ENCODE data around the gene USP33.

Gene USP33

GRCh38 chr1:77671836-77672235, 87.8 kb downstream of the USP33 start:
- no peak for DNase-seq (ENCODE audit: low spot score)
- Histone ChIP-seq H3K4me3 (no peak overlapping the region), H3K27ac (no peak overlapping the region)
- no peak for TF ChIP-seq CTCF (IDR thresholded peaks at IDR 0.05)

- TF ChIP-seq CTCF (IDR thresholded peaks at IDR 0.05) = no peak
- no peak for DNase-seq (ENCODE audit: low spot score)
- Histone ChIP-seq H3K27ac (no peak overlapping the region), H3K4me3 (no peak overlapping the region)
Observed at GRCh38 chr1:77670330-77670729, 89.3 kb downstream of the USP33 start.

GRCh38 chr1:77668924-77669449, 90.7 kb downstream of the USP33 start:
- TF ChIP-seq CTCF (IDR thresholded peaks at IDR 0.05) = no peak
- no peak overlapping the region for H3K4me3 ChIP-seq
- no peak overlapping the region for H3K27ac ChIP-seq
- no peak for DNase-seq (ENCODE audit: low spot score)

GRCh38 chr1:77664939-77665516, 94.6 kb downstream of the USP33 start:
- no peak overlapping the region for H3K27ac ChIP-seq
- TF ChIP-seq CTCF (IDR thresholded peaks at IDR 0.05) = no peak

GRCh38 chr1:77661696-77662095, 98.0 kb downstream of the USP33 start:
- DNase-seq (ENCODE audit: low spot score) = no peak

More at GRCh38 chr1:77664939-77665516, 94.6 kb downstream of the USP33 start:
- no peak for DNase-seq (ENCODE audit: low spot score)
- H3K4me3 ChIP-seq = no peak overlapping the region

GRCh38 chr1:77659879-77660593, 99.6 kb downstream of the USP33 start:
- no peak for DNase-seq (ENCODE audit: low spot score)
- Histone ChIP-seq H3K27ac (no peak overlapping the region), H3K4me3 (no peak overlapping the region)
- TF ChIP-seq CTCF (IDR thresholded peaks at IDR 0.05) = no peak

More at GRCh38 chr1:77661696-77662095, 98.0 kb downstream of the USP33 start:
- H3K27ac ChIP-seq = no peak overlapping the region
- TF ChIP-seq CTCF (IDR thresholded peaks at IDR 0.05) = no peak
- H3K4me3 ChIP-seq = no peak overlapping the region

GRCh38 chr1:77658271-77658670, 101.4 kb downstream of the USP33 start:
- no peak for DNase-seq (ENCODE audit: low spot score)
- no peak for TF ChIP-seq CTCF (IDR thresholded peaks at IDR 0.05)
- H3K27ac ChIP-seq = no peak overlapping the region
- H3K4me3 ChIP-seq = no peak overlapping the region

Data from coronary artery (tissue), 2 donors.